ENCODE measurements around the gene SURF4. TPM values are rescaled to one million over a fixed set of nuclear protein-coding genes. Genes with fewer than 3 reads are reported as not detected.

The SURF4 gene
- total RNA-seq, 2 donors from 2014 or later, result 178 to 187 TPM

GRCh38 chr9:133353548-133353947 lies 22.3 kb downstream of the SURF4 start:
- Mint-ChIP-seq H3K9me3 (no peaks in the 10 kb centered on the region), H3K36me3 (ENCODE audit: low read depth) (peaks cover 56% of the 10 kb centered on the region), H3K27ac (no peak overlapping the region), H3K4me3 (no peak overlapping the region), H3K27me3 (ENCODE audit: insufficient read depth) (no peaks in the 10 kb centered on the region), H3K4me1 (peaks cover 19% of the 10 kb centered on the region)
- no peaks in the 10 kb centered on the region for H3K27me3 ChIP-seq (ENCODE audit: control insufficient read depth, insufficient read depth, low read length, poor library complexity, severe bottlenecking)
- TF ChIP-seq CTCF (conservative IDR thresholded peaks at IDR 0.05), result no peak
- no peaks in the 10 kb centered on the region for H3K9me3 ChIP-seq (ENCODE audit: control insufficient read depth, low read length)
- WGBS, 2 experiments (ENCODE audit: insufficient coverage in 1 of 2, insufficient read length in 1 of 2), result 91 to 100% methylated on average over 4 to 5 of the region's 5 CpGs
- no peaks in the 10 kb centered on the region for H3K4me1 ChIP-seq (ENCODE audit: control insufficient read depth, insufficient read depth, low read length)
- peaks cover 49% of the 10 kb centered on the region for H3K36me3 ChIP-seq (ENCODE audit: control insufficient read depth, insufficient read depth, low read length)
- no peak overlapping the region for H3K9ac ChIP-seq (ENCODE audit: extremely low read depth, low read length, poor library complexity, severe bottlenecking)
- no peak for DNase-seq
- H3K4me3 ChIP-seq (ENCODE audit: low read length), result no peak overlapping the region
- H3K27ac ChIP-seq (ENCODE audit: low read depth, low read length), result no peak overlapping the region

GRCh38 chr9:133352635-133353340 lies 23.1 kb downstream of the SURF4 start:
- Mint-ChIP-seq H3K9me3 (no peaks in the 10 kb centered on the region), H3K36me3 (ENCODE audit: low read depth) (peaks cover 57% of the 10 kb centered on the region), H3K27me3 (ENCODE audit: insufficient read depth) (no peaks in the 10 kb centered on the region), H3K4me3 (no peak overlapping the region), H3K4me1 (peaks cover 19% of the 10 kb centered on the region), H3K27ac (peak overlapping the region; percentile 48)
- H3K36me3 ChIP-seq (ENCODE audit: control insufficient read depth, insufficient read depth, low read length), result peaks cover 49% of the 10 kb centered on the region
- H3K9me3 ChIP-seq (ENCODE audit: control insufficient read depth, low read length), result no peaks in the 10 kb centered on the region
- 94 to 95% methylated on average over 6 to 8 of the region's 8 CpGs for WGBS, 2 experiments (ENCODE audit: insufficient coverage in 1 of 2, insufficient read length in 1 of 2)
- H3K4me1 ChIP-seq (ENCODE audit: control insufficient read depth, insufficient read depth, low read length), result no peaks in the 10 kb centered on the region
- no peak for TF ChIP-seq CTCF (conservative IDR thresholded peaks at IDR 0.05)
- no peak overlapping the region for H3K4me3 ChIP-seq (ENCODE audit: low read length)
- no peaks in the 10 kb centered on the region for H3K27me3 ChIP-seq (ENCODE audit: control insufficient read depth, insufficient read depth, low read length, poor library complexity, severe bottlenecking)
- H3K27ac ChIP-seq (ENCODE audit: low read depth, low read length), result no peak overlapping the region
- H3K9ac ChIP-seq (ENCODE audit: extremely low read depth, low read length, poor library complexity, severe bottlenecking), result no peak overlapping the region
- no peak for DNase-seq

GRCh38 chr9:133351908-133352634 lies 23.8 kb downstream of the SURF4 start:
- H3K27me3 Mint-ChIP-seq (ENCODE audit: insufficient read depth), result no peaks in the 10 kb centered on the region
- peak overlapping the region; percentile 75 for H3K27ac Mint-ChIP-seq
- no peak overlapping the region for H3K27ac ChIP-seq (ENCODE audit: low read depth, low read length)
- peaks cover 54% of the 10 kb centered on the region for H3K36me3 Mint-ChIP-seq (ENCODE audit: low read depth)
- WGBS, 2 experiments (ENCODE audit: insufficient coverage in 1 of 2, insufficient read length in 1 of 2), result 89 to 92% methylated on average over 11 to 14 of the region's 14 CpGs
- H3K9me3 Mint-ChIP-seq, result no peaks in the 10 kb centered on the region
- H3K4me1 Mint-ChIP-seq, result peaks cover 17% of the 10 kb centered on the region
- no peaks in the 10 kb centered on the region for H3K4me1 ChIP-seq (ENCODE audit: control insufficient read depth, insufficient read depth, low read length)
- H3K27me3 ChIP-seq (ENCODE audit: control insufficient read depth, insufficient read depth, low read length, poor library complexity, severe bottlenecking), result no peaks in the 10 kb centered on the region
- H3K4me3 Mint-ChIP-seq, result no peak overlapping the region
- DNase-seq, result peak; percentile 93
- peaks cover 49% of the 10 kb centered on the region for H3K36me3 ChIP-seq (ENCODE audit: control insufficient read depth, insufficient read depth, low read length)
- H3K9ac ChIP-seq (ENCODE audit: extremely low read depth, low read length, poor library complexity, severe bottlenecking), result no peak overlapping the region
- no peaks in the 10 kb centered on the region for H3K9me3 ChIP-seq (ENCODE audit: control insufficient read depth, low read length)
- TF ChIP-seq CTCF (conservative IDR thresholded peaks at IDR 0.05), result peak; percentile 85
- no peak overlapping the region for H3K4me3 ChIP-seq (ENCODE audit: low read length)

Measured in endodermal cell (in vitro differentiated cells).